DOHH2 (cell line): ENCODE results near the gene FBXO10.

Source experiments
- H3F3A ChIP-seq: fragments of 200-600 bp; sonication (generic), shearing (Covaris generic); 2 replicates; pipeline ENCODE4 v1.6.0; 2016; ENCODE audit warnings: antibody characterized with exemption, mild to moderate bottlenecking; ENCODE audit not compliant: control insufficient read depth, insufficient read depth
- H3K27ac ChIP-seq: fragments of 200-600 bp; sonication (generic); 2 replicates; pipeline ENCODE4 v1.5.1; 2014; ENCODE audit warnings: low read depth, mild to moderate bottlenecking, low read length, moderate library complexity
- H3K27me3 ChIP-seq: fragments of 200-600 bp; sonication (generic); 2 replicates; pipeline ENCODE4 v1.6.1; 2014; ENCODE audit warnings: mild to moderate bottlenecking, low read length, mixed read lengths; ENCODE audit not compliant: control insufficient read depth
- H3K36me3 ChIP-seq: fragments of 200-600 bp; sonication (generic); 2 replicates; pipeline ENCODE4 v1.6.1; 2014; ENCODE audit warnings: mild to moderate bottlenecking, low read length, moderate library complexity, mixed read lengths; ENCODE audit not compliant: control insufficient read depth
- H3K4me1 ChIP-seq: fragments of 200-600 bp; sonication (generic); 2 replicates; pipeline ENCODE4 v1.6.1; 2014; ENCODE audit warnings: mild to moderate bottlenecking, low read length, mixed read lengths; ENCODE audit not compliant: control insufficient read depth
- H3K4me2 ChIP-seq: fragments of 200-600 bp; sonication (generic); 2 replicates; pipeline ENCODE4 v1.6.0; 2014; ENCODE audit warnings: mild to moderate bottlenecking, low read length, moderate library complexity
- H3K4me3 ChIP-seq: fragments of 200-600 bp; sonication (generic); 2 replicates; pipeline ENCODE4 v1.5.1; 2014; ENCODE audit warnings: mild to moderate bottlenecking, low read length, mixed read lengths
- H3K79me2 ChIP-seq: fragments of 200-600 bp; sonication (generic); 2 replicates; pipeline ENCODE4 v1.6.1; 2014; ENCODE audit warnings: mild to moderate bottlenecking, low read length, mixed read lengths; ENCODE audit not compliant: control insufficient read depth
- H3K9me2 ChIP-seq: fragments of 200-600 bp; sonication (generic); replicated peaks from 2 replicates; pipeline ENCODE4 v1.6.1; 2014; ENCODE audit warnings: mild to moderate bottlenecking, low read length, mixed read lengths; ENCODE audit not compliant: control insufficient read depth
- H3K9me3 ChIP-seq: fragments of 200-600 bp; sonication (generic); 2 replicates; pipeline ENCODE4 v1.6.1; 2014; ENCODE audit warnings: antibody characterized with exemption, low read length, mixed read lengths; ENCODE audit not compliant: control insufficient read depth, insufficient read depth
- H4K20me1 ChIP-seq: fragments of 200-600 bp; sonication (generic); 2 replicates; pipeline ENCODE4 v1.6.0; 2014; ENCODE audit warnings: low read depth, mild to moderate bottlenecking, antibody characterized with exemption, low read length, moderate library complexity; ENCODE audit not compliant: control insufficient read depth, insufficient read depth
- CTCF ChIP-seq: fragments of 200-600 bp; sonication (generic); IDR thresholded peaks from one replicate; pipeline ENCODE4 v1.5.1; 2014; ENCODE audit warnings: antibody characterized with exemption, mild to moderate bottlenecking, low read depth, low read length; ENCODE audit not compliant: poor library complexity, severe bottlenecking
- EZH2phosphoT487 ChIP-seq: fragments of 200-600 bp; sonication (generic); IDR thresholded peaks from 2 replicates; pipeline ENCODE4 v1.6.1; 2017; ENCODE audit warnings: borderline replicate concordance, mild to moderate bottlenecking, antibody characterized with exemption, low read length, moderate library complexity, mixed read lengths

Gene FBXO10

GRCh38 chr9:37587521-37587920, 11.3 kb upstream of the FBXO10 start:
- TF ChIP-seq CTCF (no peak), EZH2phosphoT487 (no peak)
- Histone ChIP-seq H4K20me1 (peaks cover 31% of the 10 kb centered on the region), H3K4me3 (no peak overlapping the region), H3K79me2 (peaks cover 99% of the 10 kb centered on the region), H3K9me3 (no peaks in the 10 kb centered on the region), H3K4me1 (peaks cover 31% of the 10 kb centered on the region), H3K27ac (no peak overlapping the region), H3K27me3 (no peaks in the 10 kb centered on the region), H3K4me2 (no peak overlapping the region), H3F3A (peaks cover 39% of the 10 kb centered on the region), H3K9me2 (no peaks in the 10 kb centered on the region), H3K36me3 (peaks cover 95% of the 10 kb centered on the region)

GRCh38 chr9:37583522-37584121, 7.4 kb upstream of the FBXO10 start:
- peaks cover 92% of the 10 kb centered on the region for H3K36me3 ChIP-seq
- peaks cover 93% of the 10 kb centered on the region for H3K79me2 ChIP-seq
- no peak overlapping the region for H3K4me3 ChIP-seq
- peaks cover 59% of the 10 kb centered on the region for H3F3A ChIP-seq
- H3K27me3 ChIP-seq, result no peaks in the 10 kb centered on the region
- H4K20me1 ChIP-seq, result peaks cover 17% of the 10 kb centered on the region; the same call in 1 of the 2 replicates
- no peaks in the 10 kb centered on the region for H3K9me3 ChIP-seq
- H3K4me1 ChIP-seq, result peaks cover 20% of the 10 kb centered on the region
- H3K9me2 ChIP-seq, result no peaks in the 10 kb centered on the region
- 0 out of 2 replicates have a peak overlapping the region, but pooled peaks have one; percentile 5 for H3K27ac ChIP-seq
- TF ChIP-seq CTCF (no peak), EZH2phosphoT487 (no peak)
- H3K4me2 ChIP-seq, result no peak overlapping the region

GRCh38 chr9:37582548-37583157, 6.5 kb upstream of the FBXO10 start:
- TF ChIP-seq CTCF (peak; percentile 76), EZH2phosphoT487 (no peak)
- peaks cover 91% of the 10 kb centered on the region for H3K79me2 ChIP-seq
- H3K27me3 ChIP-seq, result no peaks in the 10 kb centered on the region
- H3F3A ChIP-seq, result peaks cover 62% of the 10 kb centered on the region
- peaks cover 87% of the 10 kb centered on the region for H3K36me3 ChIP-seq
- H3K27ac ChIP-seq, result no peak overlapping the region
- no peaks in the 10 kb centered on the region for H3K9me2 ChIP-seq
- H3K4me1 ChIP-seq, result peaks cover 25% of the 10 kb centered on the region
- no peak overlapping the region for H3K4me2 ChIP-seq
- H3K9me3 ChIP-seq, result no peaks in the 10 kb centered on the region
- H4K20me1 ChIP-seq, result peaks cover 16% of the 10 kb centered on the region; the same call in 1 of the 2 replicates
- H3K4me3 ChIP-seq, result no peak overlapping the region
